HCT116 (cell line): ENCODE results near the gene IL15. TPM values are rescaled to one million over a fixed set of nuclear protein-coding genes. Genes with fewer than 3 reads are reported as not detected.

Experiments used
- ATAC-seq: fragments of 200-7000 bp; cut with Tn5 transposase; 2 replicates; pipeline ENCODE4 v1.9.1; 2020; ENCODE audit warnings: mild to moderate bottlenecking, moderate library complexity
- BruUV-seq: library from RNA; stranded (reverse); fragments of 400-500 nt; replicated peaks from 2 replicates; lab custom pipeline; 2021; lab: Mats Ljungman, UMichigan
- CTCF ChIA-PET: fragments of 300-600 bp; sonication (Branson Sonifier 250); formaldehyde crosslinking; loops from one replicate; lab custom pipeline; 2021; ENCODE audit warnings: antibody characterized with exemption; lab: Charles Lee
- POLR2A ChIA-PET: fragments of 300-600, 350-600 bp; sonication (Branson Sonifier 250); formaldehyde crosslinking; loops from one replicate; lab custom pipeline; 2021; ENCODE audit warnings: antibody characterized with exemption; lab: Charles Lee
- RAD21 ChIA-PET, 2 experiments: fragments of 300-600 bp; sonication (Branson Sonifier 250); formaldehyde crosslinking; loops; one replicate each; lab custom pipeline; 2023; ENCODE audit warnings: low total read pairs in 2 of 2; ENCODE audit not compliant: uncharacterized antibody in 2 of 2, unreplicated experiment in 2 of 2, low non-redundant PET in 1 of 2; lab: Charles Lee
- DNase-seq: peaks from one replicate; pipeline ENCODE4 v3.0.0-alpha.2; 2010; ENCODE audit warnings: low read depth, low spot score
- H2AFZ ChIP-seq: fragments of 200-600 bp; shearing (Covaris generic), sonication (generic); 2 replicates; pipeline ENCODE4 v1.6.1; 2017; ENCODE audit warnings: low read depth, mixed run types, mixed read lengths, antibody characterized with exemption, low read length; ENCODE audit not compliant: poor library complexity, severe bottlenecking
- H3K27ac ChIP-seq: 2 replicates; pipeline ENCODE4 v1.5.1; 2012; ENCODE audit warnings: low read depth, low read length
- H3K27me3 ChIP-seq: fragments of 200-600 bp; sonication (generic); 2 replicates; pipeline ENCODE4 v1.6.1; 2016; ENCODE audit warnings: mixed run types, low read length, mixed read lengths; ENCODE audit not compliant: insufficient read depth
- H3K36me3 ChIP-seq, 2 experiments: fragments of 200-500 bp in 1 of 2; fragments of 200-600 bp in 1 of 2; sonication (Bioruptor generic) in 1 of 2; sonication (generic) in 1 of 2; 2 replicates each; pipeline versions ENCODE4 v1.5.1 to v1.6.1; 2014 to 2016; ENCODE audit warnings: low read length in 2 of 2, inconsistent platforms in 1 of 2, mixed read lengths in 1 of 2, mixed run types in 1 of 2; ENCODE audit not compliant: insufficient read depth in 2 of 2, control insufficient read depth in 1 of 2
- H3K4me1 ChIP-seq, 2 experiments: fragments of 200-600 bp in 1 of 2; sonication (generic) in 1 of 2; 2 replicates each; pipeline versions ENCODE4 v1.5.1 to v1.6.1; 2012 to 2017; ENCODE audit warnings: low read length in 2 of 2, inconsistent platforms in 1 of 2, mild to moderate bottlenecking in 1 of 2, mixed read lengths in 1 of 2, mixed run types in 1 of 2, moderate library complexity in 1 of 2; ENCODE audit not compliant: insufficient read depth in 2 of 2, control insufficient read depth in 1 of 2
- H3K4me2 ChIP-seq: fragments of 200-600 bp; sonication (generic); 2 replicates; pipeline ENCODE4 v1.6.1; 2017; ENCODE audit warnings: mixed run types, low read length, mixed read lengths
- H3K4me3 ChIP-seq, 2 experiments: fragments of 200-600 bp in 1 of 2; sonication (generic) in 1 of 2; replicated peaks in 1 of 2; 2 replicates each; pipeline ENCODE4 v1.5.1; 2011 to 2016; ENCODE audit warnings: low read length in 2 of 2, control low read depth in 1 of 2, low read depth in 1 of 2, mild to moderate bottlenecking in 1 of 2, mixed read lengths in 1 of 2, mixed run types in 1 of 2
- H3K79me2 ChIP-seq: fragments of 200-600 bp; sonication (generic); 2 replicates; pipeline ENCODE4 v1.6.1; 2017; ENCODE audit warnings: mild to moderate bottlenecking, mixed run types, low read length, moderate library complexity, mixed read lengths; ENCODE audit not compliant: insufficient read depth
- H3K9ac ChIP-seq: fragments of 200-600 bp; sonication (generic); 2 replicates; pipeline ENCODE4 v1.6.1; 2016; ENCODE audit warnings: low read length, mixed read lengths
- H3K9me2 ChIP-seq: fragments of 200-600 bp; sonication (generic), shearing (Covaris generic); 2 replicates; pipeline ENCODE4 v1.6.1; 2017; ENCODE audit warnings: mixed run types, mild to moderate bottlenecking, moderate library complexity; ENCODE audit not compliant: insufficient read depth
- H3K9me3 ChIP-seq, 2 experiments: fragments of 200-500 bp in 1 of 2; fragments of 200-600 bp in 1 of 2; sonication (Bioruptor generic) in 1 of 2; sonication (generic) in 1 of 2; 2 replicates each; pipeline ENCODE4 v1.6.1; 2014 to 2017; ENCODE audit warnings: low read length in 2 of 2, mixed read lengths in 2 of 2, inconsistent platforms in 1 of 2, low read depth in 1 of 2, mild to moderate bottlenecking in 1 of 2, mixed run types in 1 of 2, moderate library complexity in 1 of 2; ENCODE audit not compliant: control insufficient read depth in 1 of 2, insufficient read depth in 1 of 2
- H4K20me1 ChIP-seq: fragments of 200-600 bp; sonication (generic), shearing (Covaris generic); 2 replicates; pipeline ENCODE4 v1.6.1; 2017; ENCODE audit warnings: mixed run types, mild to moderate bottlenecking, moderate library complexity; ENCODE audit not compliant: insufficient read depth
- EGR1 ChIP-seq: IDR thresholded peaks from 2 replicates; pipeline ENCODE4 v1.6.1; 2012; ENCODE audit warnings: low read depth
- EZH2 ChIP-seq: fragments of 200-600 bp; sonication (generic); IDR thresholded peaks from 2 replicates; pipeline ENCODE4 v1.6.1; 2017; ENCODE audit warnings: antibody characterized with exemption, mixed run types
- POLR2A ChIP-seq: IDR thresholded peaks from 2 replicates; pipeline ENCODE4 v1.7.0; 2011; ENCODE audit warnings: borderline replicate concordance; ENCODE audit not compliant: insufficient read depth, insufficient read length; ENCODE audit errors: extremely low read depth
- ZNF274 ChIP-seq: fragments of 200-500 bp; sonication (Bioruptor generic); IDR thresholded peaks from 2 replicates; pipeline ENCODE4 v1.6.1; 2014; ENCODE audit warnings: mild to moderate bottlenecking, low read depth, low read length, inconsistent platforms
- intact Hi-C: fragments of 100-400 bp; cut with micrococcal nuclease; formaldehyde crosslinking; loops from 2 replicates; pipeline ENCODE4 v1.10.0; 2022
- total RNA-seq: library from RNA; stranded (reverse); gene quantifications from one replicate; pipeline ENCODE4 v1.2.1, GENCODE V29; 2021; ENCODE audit not compliant: unreplicated experiment
- TF ChIP-seq, protein P1 (sequence below): IDR thresholded peaks from 2 replicates; pipeline ENCODE4 v1.6.1; 2012; ENCODE audit warnings: low read depth

IL15 gene
- total RNA-seq, 1 experiment from 2014 or later: 1.2 TPM

GRCh38 chr4:141782205-141782604, 145.8 kb downstream of the IL15 start:
- DNase-seq (no peak), ATAC-seq (no peak)
- H3K9me2 ChIP-seq: no peaks in the 10 kb centered on the region
- intact Hi-C loops: no loop called here
- H2AFZ ChIP-seq: no peak overlapping the region
- BruUV-seq: no TSS peak
- H3K27me3 ChIP-seq: no peaks in the 10 kb centered on the region
- no peak overlapping the region for H3K4me3 ChIP-seq
- TF ChIP-seq ZNF274 (no peak), EGR1 (no peak), POLR2A (no peak), EZH2 (no peak)
- TF ChIP-seq, protein P1, sequence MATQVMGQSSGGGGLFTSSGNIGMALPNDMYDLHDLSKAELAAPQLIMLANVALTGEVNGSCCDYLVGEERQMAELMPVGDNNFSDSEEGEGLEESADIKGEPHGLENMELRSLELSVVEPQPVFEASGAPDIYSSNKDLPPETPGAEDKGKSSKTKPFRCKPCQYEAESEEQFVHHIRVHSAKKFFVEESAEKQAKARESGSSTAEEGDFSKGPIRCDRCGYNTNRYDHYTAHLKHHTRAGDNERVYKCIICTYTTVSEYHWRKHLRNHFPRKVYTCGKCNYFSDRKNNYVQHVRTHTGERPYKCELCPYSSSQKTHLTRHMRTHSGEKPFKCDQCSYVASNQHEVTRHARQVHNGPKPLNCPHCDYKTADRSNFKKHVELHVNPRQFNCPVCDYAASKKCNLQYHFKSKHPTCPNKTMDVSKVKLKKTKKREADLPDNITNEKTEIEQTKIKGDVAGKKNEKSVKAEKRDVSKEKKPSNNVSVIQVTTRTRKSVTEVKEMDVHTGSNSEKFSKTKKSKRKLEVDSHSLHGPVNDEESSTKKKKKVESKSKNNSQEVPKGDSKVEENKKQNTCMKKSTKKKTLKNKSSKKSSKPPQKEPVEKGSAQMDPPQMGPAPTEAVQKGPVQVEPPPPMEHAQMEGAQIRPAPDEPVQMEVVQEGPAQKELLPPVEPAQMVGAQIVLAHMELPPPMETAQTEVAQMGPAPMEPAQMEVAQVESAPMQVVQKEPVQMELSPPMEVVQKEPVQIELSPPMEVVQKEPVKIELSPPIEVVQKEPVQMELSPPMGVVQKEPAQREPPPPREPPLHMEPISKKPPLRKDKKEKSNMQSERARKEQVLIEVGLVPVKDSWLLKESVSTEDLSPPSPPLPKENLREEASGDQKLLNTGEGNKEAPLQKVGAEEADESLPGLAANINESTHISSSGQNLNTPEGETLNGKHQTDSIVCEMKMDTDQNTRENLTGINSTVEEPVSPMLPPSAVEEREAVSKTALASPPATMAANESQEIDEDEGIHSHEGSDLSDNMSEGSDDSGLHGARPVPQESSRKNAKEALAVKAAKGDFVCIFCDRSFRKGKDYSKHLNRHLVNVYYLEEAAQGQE: no peak
- no peaks in the 10 kb centered on the region for H3K36me3 ChIP-seq
- no peaks in the 10 kb centered on the region for H3K79me2 ChIP-seq
- no peak overlapping the region for H3K4me2 ChIP-seq
- no peak overlapping the region for H3K9ac ChIP-seq
- CTCF ChIA-PET: no interaction called here
- H4K20me1 ChIP-seq: no peaks in the 10 kb centered on the region
- RAD21 ChIA-PET: no interaction called here
- no peak overlapping the region for H3K27ac ChIP-seq
- H3K9me3 ChIP-seq: no peaks in the 10 kb centered on the region
- H3K4me1 ChIP-seq: no peaks in the 10 kb centered on the region
- POLR2A ChIA-PET: no interaction called here
